GM23248 (cell line): ENCODE data around the gene PTPRN2. TPM values are rescaled to one million over a fixed set of nuclear protein-coding genes. Genes with fewer than 3 reads are reported as not detected.

Experiments used
- DNase-seq: peaks from one replicate; pipeline ENCODE4 v3.0.0-alpha.2; 2015
- H2AFZ ChIP-seq: fragments of 200-600 bp; sonication (generic); 2 replicates; pipeline ENCODE4 v1.6.1; 2016; ENCODE audit warnings: antibody characterized with exemption
- H3F3A ChIP-seq: fragments of 200-600 bp; sonication (generic); 2 replicates; pipeline ENCODE4 v1.6.1; 2016; ENCODE audit warnings: mild to moderate bottlenecking, antibody characterized with exemption, mixed run types; ENCODE audit not compliant: insufficient read depth
- H3K27ac ChIP-seq: fragments of 200-600 bp; sonication (generic); 2 replicates; pipeline ENCODE4 v1.5.1; 2016; ENCODE audit warnings: mild to moderate bottlenecking
- H3K27me3 ChIP-seq: fragments of 200-600 bp; sonication (generic); replicated peaks from 2 replicates; pipeline ENCODE4 v1.6.1; 2016; ENCODE audit warnings: mild to moderate bottlenecking; ENCODE audit not compliant: insufficient read depth
- H3K36me3 ChIP-seq: fragments of 200-600 bp; sonication (generic); 2 replicates; pipeline ENCODE4 v1.6.1; 2016; ENCODE audit warnings: low read depth, mild to moderate bottlenecking
- H3K4me1 ChIP-seq: fragments of 200-600 bp; sonication (generic); 2 replicates; pipeline ENCODE4 v1.6.1; 2016; ENCODE audit warnings: mild to moderate bottlenecking; ENCODE audit not compliant: insufficient read depth
- H3K4me2 ChIP-seq: fragments of 200-600 bp; sonication (generic); one replicate; pipeline ENCODE4 v1.6.1; 2016; ENCODE audit warnings: mild to moderate bottlenecking; ENCODE audit not compliant: unreplicated experiment
- H3K4me3 ChIP-seq: fragments of 200-600 bp; sonication (generic); 2 replicates; pipeline ENCODE4 v1.5.1; 2016; ENCODE audit warnings: mild to moderate bottlenecking
- H3K79me2 ChIP-seq: fragments of 200-600 bp; sonication (generic); 2 replicates; pipeline ENCODE4 v1.6.1; 2016; ENCODE audit warnings: mild to moderate bottlenecking; ENCODE audit not compliant: insufficient read depth
- H3K9ac ChIP-seq: fragments of 200-600 bp; sonication (generic); 2 replicates; pipeline ENCODE4 v1.6.1; 2016; ENCODE audit warnings: mild to moderate bottlenecking
- H3K9me2 ChIP-seq: fragments of 200-600 bp; sonication (generic); 2 replicates; pipeline ENCODE4 v1.6.1; 2016; ENCODE audit warnings: mixed run types, mild to moderate bottlenecking, moderate library complexity; ENCODE audit not compliant: insufficient read depth
- H3K9me3 ChIP-seq: fragments of 200-600 bp; sonication (generic); one replicate; pipeline ENCODE4 v1.6.1; 2017; ENCODE audit warnings: low read depth
- H4K20me1 ChIP-seq: fragments of 200-600 bp; sonication (generic); 2 replicates; pipeline ENCODE4 v1.6.0; 2016; ENCODE audit not compliant: insufficient read depth
- EZH2 ChIP-seq: fragments of 200-600 bp; sonication (generic); IDR thresholded peaks from 2 replicates; pipeline ENCODE4 v1.6.1; 2018; ENCODE audit warnings: antibody characterized with exemption, mild to moderate bottlenecking; ENCODE audit not compliant: insufficient read depth, poor library complexity, severe bottlenecking
- EZH2phosphoT487 ChIP-seq: fragments of 200-600 bp; sonication (generic); IDR thresholded peaks from 2 replicates; pipeline ENCODE4 v1.6.1; 2018; ENCODE audit warnings: antibody characterized with exemption, moderate library complexity, mild to moderate bottlenecking, low read depth; ENCODE audit not compliant: insufficient read depth
- WGBS, 2 experiments: methylation state at CpG; one replicate each; pipeline ENCODE4 v1.1.6; 2015 to 2017; ENCODE audit warnings: low lambda C conversion rate in 2 of 2, low coverage in 1 of 2; ENCODE audit errors: missing lambda C conversion rate in 2 of 2; 5-methylcytosine and 5-hydroxymethylcytosine counted together
- in situ Hi-C: fragments of 300-500 bp; cut with MboI; formaldehyde crosslinking; loops from 2 replicates; pipeline ENCODE4 v1.15.0; 2020
- polyA plus RNA-seq: library from polyadenylated mRNA; unstranded; fragments of >200 nt; fragmentation: Nextera tagmentation; extraction: Ambion mirVana; gene quantifications from 2 replicates; pipeline ENCODE4 v1.2.1, GENCODE V29; 2016
- total RNA-seq: library from RNA; depleted of rRNA; stranded (reverse); fragments of >200 nt; shearing (Covaris generic); gene quantifications from 2 replicates; pipeline ENCODE4 v1.2.3, GENCODE V29; 2014

Gene PTPRN2
- total and polyA plus RNA-seq, 2 experiments from 2014 or later: 0.13 TPM; not detected in 1

GRCh38 chr7:157861551-157861950 is 726.1 kb downstream of the PTPRN2 start:
- Histone ChIP-seq H3K36me3 (no peaks in the 10 kb centered on the region), H3K4me3 (no peak overlapping the region), H3K9me2 (no peaks in the 10 kb centered on the region), H2AFZ (no peak overlapping the region), H3K4me1 (no peaks in the 10 kb centered on the region), H3F3A (no peaks in the 10 kb centered on the region), H4K20me1 (no peaks in the 10 kb centered on the region), H3K4me2 (no peak overlapping the region), H3K79me2 (no peaks in the 10 kb centered on the region), H3K27ac (no peak overlapping the region), H3K9me3 (no peaks in the 10 kb centered on the region), H3K27me3 (no peaks in the 10 kb centered on the region), H3K9ac (no peak overlapping the region)
- no peak for DNase-seq
- 48 to 57% methylated on average over 13 to 16 of the region's 17 CpGs for WGBS, 2 experiments
- in situ Hi-C loops: no loop called here
- no peak for TF ChIP-seq EZH2phosphoT487
- no peak for TF ChIP-seq EZH2

- H3K9me2 ChIP-seq: no peaks in the 10 kb centered on the region
- in situ Hi-C loops: no loop called here
- H3K79me2 ChIP-seq: no peaks in the 10 kb centered on the region
- H3F3A ChIP-seq: no peaks in the 10 kb centered on the region
- no peak overlapping the region for H3K4me3 ChIP-seq
- H3K4me2 ChIP-seq: no peak overlapping the region
- H3K27ac ChIP-seq: no peak overlapping the region
- H4K20me1 ChIP-seq: no peaks in the 10 kb centered on the region
- DNase-seq: no peak
- H3K27me3 ChIP-seq: no peaks in the 10 kb centered on the region
- no peaks in the 10 kb centered on the region for H3K9me3 ChIP-seq
- no peak overlapping the region for H3K9ac ChIP-seq
- H3K4me1 ChIP-seq: no peaks in the 10 kb centered on the region
- no peaks in the 10 kb centered on the region for H3K36me3 ChIP-seq
- no peak overlapping the region for H2AFZ ChIP-seq
- TF ChIP-seq EZH2: no peak
- no peak for TF ChIP-seq EZH2phosphoT487
- 47 to 58% methylated on average over 16 to 21 of the region's 21 CpGs for WGBS, 2 experiments
Observed at GRCh38 chr7:157861031-157861491, 726.6 kb downstream of the PTPRN2 start.

GRCh38 chr7:157860406-157860805 is 727.2 kb downstream of the PTPRN2 start:
- H3K79me2 ChIP-seq: no peaks in the 10 kb centered on the region
- H2AFZ ChIP-seq: no peak overlapping the region
- in situ Hi-C loops: no loop called here
- 28 to 34% methylated on average over 11 of the region's 11 CpGs for WGBS, 2 experiments
- no peaks in the 10 kb centered on the region for H3K9me3 ChIP-seq
- no peak for DNase-seq
- H3K9ac ChIP-seq: no peak overlapping the region
- no peaks in the 10 kb centered on the region for H3K27me3 ChIP-seq
- no peak overlapping the region for H3K4me3 ChIP-seq
- H3K4me1 ChIP-seq: no peaks in the 10 kb centered on the region
- no peaks in the 10 kb centered on the region for H3F3A ChIP-seq
- no peaks in the 10 kb centered on the region for H4K20me1 ChIP-seq
- H3K9me2 ChIP-seq: no peaks in the 10 kb centered on the region
- H3K36me3 ChIP-seq: no peaks in the 10 kb centered on the region
- no peak overlapping the region for H3K27ac ChIP-seq
- no peak for TF ChIP-seq EZH2phosphoT487
- no peak for TF ChIP-seq EZH2
- no peak overlapping the region for H3K4me2 ChIP-seq

GRCh38 chr7:157859915-157860314 is 727.7 kb downstream of the PTPRN2 start:
- no peaks in the 10 kb centered on the region for H4K20me1 ChIP-seq
- H3K9me2 ChIP-seq: no peaks in the 10 kb centered on the region
- H3K27ac ChIP-seq: no peak overlapping the region
- no peak overlapping the region for H3K9ac ChIP-seq
- H2AFZ ChIP-seq: no peak overlapping the region
- no peaks in the 10 kb centered on the region for H3K9me3 ChIP-seq
- H3K27me3 ChIP-seq: no peaks in the 10 kb centered on the region
- H3K4me3 ChIP-seq: no peak overlapping the region
- no peaks in the 10 kb centered on the region for H3K79me2 ChIP-seq
- TF ChIP-seq EZH2 (no peak), EZH2phosphoT487 (no peak)
- H3K4me1 ChIP-seq: no peaks in the 10 kb centered on the region
- no peak overlapping the region for H3K4me2 ChIP-seq
- DNase-seq: no peak
- 28 to 37% methylated on average over 3 to 5 of the region's 6 CpGs for WGBS, 2 experiments
- H3K36me3 ChIP-seq: no peaks in the 10 kb centered on the region
- in situ Hi-C loops: no loop called here
- no peaks in the 10 kb centered on the region for H3F3A ChIP-seq

- H4K20me1 ChIP-seq: no peaks in the 10 kb centered on the region
- DNase-seq: no peak
- TF ChIP-seq EZH2phosphoT487 (no peak), EZH2 (no peak)
- no peak overlapping the region for H3K4me3 ChIP-seq
- no peak overlapping the region for H3K4me2 ChIP-seq
- no peak overlapping the region for H3K9ac ChIP-seq
- WGBS, 2 experiments: 13 to 14% methylated on average over 20 to 21 of the region's 21 CpGs
- no peaks in the 10 kb centered on the region for H3K4me1 ChIP-seq
- no peaks in the 10 kb centered on the region for H3K9me2 ChIP-seq
- in situ Hi-C loops: no loop called here
- no peak overlapping the region for H2AFZ ChIP-seq
- no peaks in the 10 kb centered on the region for H3K27me3 ChIP-seq
- no peaks in the 10 kb centered on the region for H3F3A ChIP-seq
- H3K36me3 ChIP-seq: no peaks in the 10 kb centered on the region
- no peak overlapping the region for H3K27ac ChIP-seq
- no peaks in the 10 kb centered on the region for H3K79me2 ChIP-seq
- H3K9me3 ChIP-seq: no peaks in the 10 kb centered on the region
Observed at GRCh38 chr7:157857578-157858075, 730.0 kb downstream of the PTPRN2 start.
